ENCODE results near the gene TXNDC17.

GRCh38 chr17:6630390-6630789 lies 10.5 kb upstream of the TXNDC17 start:
- no peak for TF ChIP-seq POLR2A (IDR thresholded peaks at IDR 0.05; ENCODE audit: low read depth, low read length)
- TF ChIP-seq POLR2AphosphoS5 (IDR thresholded peaks at IDR 0.05; ENCODE audit: low read depth, low read length), result no peak
- TF ChIP-seq TAF1 (IDR thresholded peaks at IDR 0.05; ENCODE audit: low read depth, low read length), result no peak
